Measurements from ENCODE around the gene GET4. TPM values are rescaled to one million over a fixed set of nuclear protein-coding genes. Genes with fewer than 3 reads are reported as not detected.

Gene GET4
- total and polyA plus RNA-seq, 2 donors from 2014 or later, result 44.8 to 80.8 TPM

- intact Hi-C loops (cut with DNase I), result no loop called here
- Histone ChIP-seq H3K9ac (ENCODE audit: low read length in 3 of 3) (no peak overlapping the region), H3K27ac (ENCODE audit: low read depth in 2 of 2, low read length in 2 of 2) (no peak overlapping the region), H3K4me1 (ENCODE audit: control insufficient read depth in 2 of 3, insufficient read depth in 2 of 3, low read depth in 1 of 3, low read length in 3 of 3) (no peaks in the 10 kb centered on the region), H3K9me3 (ENCODE audit: control insufficient read depth in 2 of 3, insufficient read depth in 1 of 3, low read length in 3 of 3) (no peaks in the 10 kb centered on the region), H3K4me3 (ENCODE audit: low read length in 3 of 3) (no peak overlapping the region), H3K27me3 (ENCODE audit: control insufficient read depth, insufficient read depth, low read length) (no peaks in the 10 kb centered on the region), H3K36me3 (ENCODE audit: control insufficient read depth in 2 of 3, insufficient read depth in 3 of 3, low read length in 3 of 3) (peaks cover 0 to 19% (median 6%) of the 10 kb centered on the region in 3 donors)
- DNase-seq, result peak in 1 of 5 donors; percentile 64
- no peak for FAIRE-seq
- no peak for TF ChIP-seq CTCF (IDR thresholded peaks at IDR 0.05; ENCODE audit: borderline replicate concordance, extremely low read depth, insufficient read depth)
Measured at GRCh38 chr7:896346-897075, 20.2 kb downstream of the GET4 start.

- no peak overlapping the region for H3K4me3 ChIP-seq (ENCODE audit: low read length in 3 of 3)
- DNase-seq (peak in 1 of 5 donors; percentile 73), FAIRE-seq (no peak)
- no peaks in the 10 kb centered on the region for H3K9me3 ChIP-seq (ENCODE audit: control insufficient read depth in 2 of 3, insufficient read depth in 1 of 3, low read length in 3 of 3)
- no peak overlapping the region for H3K27ac ChIP-seq (ENCODE audit: low read depth in 2 of 2, low read length in 2 of 2)
- intact Hi-C loops (cut with DNase I), result no loop called here
- no peaks in the 10 kb centered on the region for H3K27me3 ChIP-seq (ENCODE audit: control insufficient read depth, insufficient read depth, low read length)
- no peak for TF ChIP-seq CTCF (IDR thresholded peaks at IDR 0.05; ENCODE audit: borderline replicate concordance, extremely low read depth, insufficient read depth)
- H3K4me1 ChIP-seq (ENCODE audit: control insufficient read depth in 2 of 3, insufficient read depth in 2 of 3, low read depth in 1 of 3, low read length in 3 of 3), result no peaks in the 10 kb centered on the region
- no peak overlapping the region for H3K9ac ChIP-seq (ENCODE audit: low read length in 3 of 3)
- peaks cover 0 to 15% (median 4%) of the 10 kb centered on the region in 3 donors for H3K36me3 ChIP-seq (ENCODE audit: control insufficient read depth in 2 of 3, insufficient read depth in 3 of 3, low read length in 3 of 3)
Measured at GRCh38 chr7:897086-897485, 20.7 kb downstream of the GET4 start.

GRCh38 chr7:897771-898376 is 21.5 kb downstream of the GET4 start:
- no peak for TF ChIP-seq CTCF (IDR thresholded peaks at IDR 0.05; ENCODE audit: borderline replicate concordance, extremely low read depth, insufficient read depth)
- FAIRE-seq, result no peak
- Histone ChIP-seq H3K9ac (ENCODE audit: low read length in 3 of 3) (no peak overlapping the region), H3K27me3 (ENCODE audit: control insufficient read depth, insufficient read depth, low read length) (no peaks in the 10 kb centered on the region), H3K9me3 (ENCODE audit: control insufficient read depth in 2 of 3, insufficient read depth in 1 of 3, low read length in 3 of 3) (no peaks in the 10 kb centered on the region), H3K4me1 (ENCODE audit: control insufficient read depth in 2 of 3, insufficient read depth in 2 of 3, low read depth in 1 of 3, low read length in 3 of 3) (no peaks in the 10 kb centered on the region), H3K4me3 (ENCODE audit: low read length in 3 of 3) (no peak overlapping the region), H3K27ac (ENCODE audit: low read depth in 2 of 2, low read length in 2 of 2) (no peak overlapping the region), H3K36me3 (ENCODE audit: control insufficient read depth in 2 of 3, insufficient read depth in 3 of 3, low read length in 3 of 3) (peaks cover 0 to 9% (median 4%) of the 10 kb centered on the region in 3 donors)
- intact Hi-C loops (cut with DNase I), result no loop called here
- peak in 4 of 5 donors; percentile 44 to 86 (median 78) for DNase-seq

All from kidney (tissue), 14 donors.